GM18951 (cell line): Measurements from ENCODE around the gene PHACTR1.

Source experiments
- POLR2A ChIP-seq: IDR thresholded peaks from 4 replicates; pipeline ENCODE4 v1.6.1; 2011; ENCODE audit warnings: mild to moderate bottlenecking; ENCODE audit not compliant: insufficient read length, insufficient read depth; ENCODE audit errors: extremely low read depth
- in situ Hi-C: fragments of 300-500 bp; cut with MboI; formaldehyde crosslinking; loops from one replicate; pipeline ENCODE4 v1.12.0; 2022; ENCODE audit warnings: low sequenced_read_pairs, mixed read lengths, inconsistent platforms; ENCODE audit not compliant: unreplicated experiment

Gene PHACTR1

DNA sequence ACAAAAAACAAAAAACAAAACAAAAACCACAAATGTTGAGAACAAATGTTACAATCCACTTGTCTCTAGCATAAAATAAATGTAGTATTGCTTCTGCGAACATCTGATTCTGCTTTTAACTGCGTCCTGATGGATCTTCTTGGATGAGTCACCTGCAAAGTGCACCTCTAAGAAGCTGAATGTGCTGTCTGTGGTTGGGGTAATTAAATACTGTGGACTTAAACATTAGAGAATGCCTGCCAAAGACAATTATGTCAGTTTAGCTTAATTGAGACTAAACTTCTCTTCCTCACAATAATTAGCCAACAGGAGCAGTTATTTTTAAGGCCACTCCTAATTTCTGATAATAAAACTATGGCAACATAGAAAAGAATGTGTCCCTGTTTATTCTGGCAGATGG, 253.4 kb downstream of the PHACTR1 start:
- in situ Hi-C loops = no loop called here
- no peak for TF ChIP-seq POLR2A

DNA sequence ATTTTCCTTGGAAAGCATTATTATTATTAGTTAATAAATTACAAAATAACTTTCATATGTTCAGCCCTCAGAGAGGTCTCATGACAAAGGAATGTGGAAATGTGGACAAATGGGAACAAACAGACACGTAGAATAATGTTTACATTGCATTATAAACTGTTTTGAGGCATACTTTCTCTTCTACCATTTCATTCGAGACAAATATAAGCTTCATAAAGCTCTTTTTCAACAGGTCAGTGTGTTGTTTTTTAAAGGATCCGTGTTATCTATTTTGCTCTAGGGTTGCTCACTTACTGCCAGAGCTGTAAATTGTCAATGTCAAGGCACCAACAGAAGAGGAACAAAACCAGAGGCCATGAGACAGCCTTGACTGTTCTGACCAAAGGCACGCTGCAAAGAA, 256.8 kb downstream of the PHACTR1 start:
- in situ Hi-C loops = no loop called here
- TF ChIP-seq POLR2A = no peak

DNA sequence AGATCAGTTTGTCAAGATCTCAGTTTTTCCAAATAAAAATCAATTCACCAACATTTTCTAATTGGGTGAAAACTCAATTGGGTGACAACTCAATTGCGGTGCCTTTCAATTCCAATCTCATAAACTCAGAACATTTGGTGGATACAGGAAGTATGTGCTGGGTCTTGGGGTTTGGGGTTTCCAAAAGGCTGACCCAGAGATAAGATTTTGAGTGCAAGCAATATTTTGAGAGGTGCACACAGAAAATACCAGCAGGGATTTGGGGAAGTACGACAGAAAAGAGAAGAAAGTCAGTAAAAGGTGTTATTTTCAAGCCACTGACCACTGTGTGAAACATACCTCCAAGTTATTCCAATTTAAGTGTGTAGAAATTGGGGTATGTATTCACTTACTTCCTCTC, 258.0 kb downstream of the PHACTR1 start:
- in situ Hi-C loops = no loop called here
- TF ChIP-seq POLR2A = no peak

DNA sequence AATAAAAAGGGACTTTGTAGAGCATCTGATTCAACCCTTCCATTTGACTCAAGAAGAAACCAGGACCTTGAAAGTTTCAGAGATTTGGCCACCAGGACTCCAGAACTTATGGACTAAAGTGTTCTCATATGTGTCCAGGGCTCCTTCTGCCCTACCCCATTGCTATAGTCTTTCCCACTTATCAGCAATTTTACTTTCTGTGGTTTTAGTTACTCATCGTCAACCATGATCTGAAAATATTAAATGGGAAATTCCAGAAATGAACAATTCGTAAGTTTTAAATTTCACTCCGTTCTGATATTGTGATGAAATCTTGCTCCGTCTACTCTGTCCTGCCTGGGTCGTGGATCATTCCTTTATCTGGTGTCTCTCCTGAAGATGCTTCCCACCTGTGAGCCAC, 259.8 kb downstream of the PHACTR1 start:
- TF ChIP-seq POLR2A = no peak
- in situ Hi-C loops = no loop called here

DNA sequence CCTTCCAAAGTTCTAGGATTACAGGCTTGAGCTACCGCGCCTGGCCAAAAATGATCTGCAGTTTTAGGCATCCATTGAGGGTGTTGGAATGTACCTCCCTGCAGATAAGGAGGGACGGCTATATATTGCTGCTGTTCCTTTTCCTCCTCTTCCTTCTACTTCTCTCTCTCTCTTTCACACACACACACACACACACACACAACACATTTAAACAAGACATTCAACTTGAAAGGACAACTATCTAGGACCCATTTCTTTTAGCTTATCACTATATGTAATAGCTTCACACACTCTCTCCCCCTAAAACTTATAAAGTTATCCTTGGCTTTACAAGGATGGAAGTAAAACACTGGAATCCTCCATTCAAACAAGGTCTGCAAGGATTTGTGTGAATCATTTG, 260.6 kb downstream of the PHACTR1 start:
- in situ Hi-C loops = no loop called here
- no peak for TF ChIP-seq POLR2A

DNA sequence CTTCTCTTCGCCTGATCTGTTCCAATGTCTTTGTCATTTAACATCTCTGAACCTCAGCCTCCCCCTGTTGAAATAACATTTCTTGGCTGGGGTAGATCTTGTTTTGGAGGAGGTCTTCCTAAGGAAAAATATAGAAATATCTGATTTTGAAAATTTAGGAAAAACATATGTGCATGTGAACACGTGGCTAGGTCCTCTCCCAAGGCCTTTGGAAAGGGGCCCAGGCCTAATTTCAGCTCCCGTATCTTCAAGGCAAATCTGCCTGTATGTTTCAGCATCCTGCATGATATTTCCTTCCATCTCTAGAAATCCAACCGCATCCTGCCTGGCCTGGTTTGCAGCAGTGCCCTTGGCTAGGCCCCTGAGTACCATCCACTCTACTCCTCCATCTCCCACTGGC, 261.2 kb downstream of the PHACTR1 start:
- no peak for TF ChIP-seq POLR2A
- in situ Hi-C loops = no loop called here

DNA sequence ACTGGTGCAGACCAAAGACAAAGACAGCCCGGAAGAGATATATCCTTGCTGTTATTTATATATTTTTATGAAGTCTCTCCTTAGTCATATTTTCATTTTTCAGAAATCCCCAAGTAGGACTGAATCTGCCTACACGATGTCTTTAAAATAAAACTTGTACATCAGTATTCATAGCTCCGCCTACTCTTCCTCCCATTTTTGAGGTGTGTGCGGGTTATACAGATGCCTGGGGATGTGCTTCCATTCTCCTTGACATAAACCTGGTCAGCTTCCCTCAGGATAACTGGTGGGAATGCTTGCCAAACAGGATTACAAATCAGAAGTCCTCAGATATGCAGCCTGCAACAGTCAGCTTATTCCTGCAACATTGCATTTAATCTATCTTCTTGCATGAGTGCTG, 264.2 kb downstream of the PHACTR1 start:
- in situ Hi-C loops = no loop called here
- no peak for TF ChIP-seq POLR2A

DNA sequence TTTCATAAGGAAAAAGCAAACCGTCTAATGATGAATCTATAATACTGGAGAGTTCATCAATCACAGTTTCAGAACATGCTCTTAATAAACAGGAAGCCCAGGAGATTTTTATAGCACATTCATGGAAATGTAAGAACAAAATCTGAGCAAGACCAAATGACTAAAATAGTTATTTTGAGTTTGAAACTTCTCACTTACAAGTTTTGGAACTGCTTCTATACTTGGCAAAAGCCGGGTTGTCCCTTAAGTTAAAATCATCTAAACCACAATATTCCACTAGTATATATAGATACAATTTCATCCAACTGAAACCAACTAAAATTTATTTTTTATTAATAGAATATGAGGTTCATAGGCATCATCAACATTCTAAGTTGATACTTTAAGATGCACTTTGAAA, 268.2 kb downstream of the PHACTR1 start:
- in situ Hi-C loops = no loop called here
- no peak for TF ChIP-seq POLR2A

DNA sequence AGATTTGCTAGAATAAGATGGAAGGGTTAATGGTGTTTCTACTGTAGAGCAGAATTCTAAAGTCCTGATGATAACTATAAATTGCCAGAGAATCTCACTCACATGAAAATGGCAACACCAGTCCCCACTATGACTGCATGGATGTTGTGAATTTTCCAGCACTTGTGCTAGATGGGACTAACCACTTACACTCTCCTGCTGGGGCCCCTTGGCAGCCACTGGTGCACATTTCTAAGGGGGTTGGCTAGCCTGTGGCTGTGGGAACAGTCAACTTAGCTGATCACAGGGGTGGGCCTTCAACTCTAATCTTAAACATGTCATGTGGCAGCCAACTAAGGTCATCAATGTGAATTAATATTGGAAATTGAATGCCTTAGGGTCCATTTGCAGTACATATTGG, 271.2 kb downstream of the PHACTR1 start:
- no peak for TF ChIP-seq POLR2A
- in situ Hi-C loops = no loop called here

DNA sequence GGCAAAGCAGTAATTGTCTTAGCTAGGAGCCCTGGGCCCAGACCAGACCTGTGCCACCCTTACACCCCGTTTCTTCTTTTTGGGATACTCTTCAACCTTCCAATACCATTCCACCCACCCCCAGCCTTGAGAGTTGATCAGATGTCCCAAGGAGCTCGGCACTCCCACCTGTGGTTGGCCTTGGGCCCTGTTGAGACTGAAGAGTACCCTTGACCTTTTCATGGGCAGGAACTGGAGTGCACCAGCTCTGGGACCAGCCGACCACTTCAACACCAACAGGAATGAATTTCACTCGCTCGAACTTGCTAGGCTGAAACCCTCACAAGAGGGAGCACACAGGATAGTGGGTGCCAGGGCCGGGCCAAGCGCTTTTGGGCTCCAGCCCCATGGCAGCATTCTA, 273.6 kb downstream of the PHACTR1 start:
- no peak for TF ChIP-seq POLR2A
- in situ Hi-C loops = no loop called here

DNA sequence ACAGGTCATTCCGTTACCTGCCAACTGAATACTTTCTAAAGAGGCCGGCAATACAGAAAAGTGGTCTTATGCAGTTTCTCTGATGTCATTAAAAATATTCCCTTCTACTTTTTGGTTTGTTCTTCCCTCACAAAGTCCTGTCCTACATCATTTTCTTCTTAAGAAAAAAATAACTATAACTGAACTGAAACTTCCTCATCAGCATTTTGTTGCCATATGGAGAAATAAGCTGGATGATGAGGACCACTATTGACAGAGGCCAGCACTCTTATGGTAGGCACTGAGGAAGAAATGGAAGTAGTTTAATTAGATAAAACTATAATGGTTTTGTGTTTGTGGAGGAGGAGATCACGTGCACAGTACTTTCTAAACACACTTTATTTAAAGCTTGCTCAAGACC, 274.9 kb downstream of the PHACTR1 start:
- TF ChIP-seq POLR2A = no peak
- in situ Hi-C loops = no loop called here

DNA sequence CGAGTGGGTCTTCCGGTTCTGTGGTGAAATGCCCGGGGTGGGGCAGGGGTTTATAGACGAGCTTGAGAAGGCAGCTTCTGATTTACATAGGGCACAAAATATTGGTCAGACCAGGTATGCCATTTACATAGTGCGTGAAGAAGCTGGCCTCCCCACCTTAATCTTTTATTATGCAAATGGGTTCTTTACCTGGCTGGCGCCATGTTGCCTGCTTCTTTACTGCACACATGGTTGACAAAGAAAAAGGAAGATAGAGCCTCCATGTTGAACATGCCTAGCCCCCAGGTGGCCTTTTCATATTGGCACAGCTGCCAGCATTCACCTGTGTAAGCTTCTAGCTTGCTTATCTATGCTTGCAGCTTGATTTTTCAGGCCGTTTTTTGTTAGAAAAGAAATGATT, 276.2 kb downstream of the PHACTR1 start:
- no peak for TF ChIP-seq POLR2A
- in situ Hi-C loops = no loop called here

DNA sequence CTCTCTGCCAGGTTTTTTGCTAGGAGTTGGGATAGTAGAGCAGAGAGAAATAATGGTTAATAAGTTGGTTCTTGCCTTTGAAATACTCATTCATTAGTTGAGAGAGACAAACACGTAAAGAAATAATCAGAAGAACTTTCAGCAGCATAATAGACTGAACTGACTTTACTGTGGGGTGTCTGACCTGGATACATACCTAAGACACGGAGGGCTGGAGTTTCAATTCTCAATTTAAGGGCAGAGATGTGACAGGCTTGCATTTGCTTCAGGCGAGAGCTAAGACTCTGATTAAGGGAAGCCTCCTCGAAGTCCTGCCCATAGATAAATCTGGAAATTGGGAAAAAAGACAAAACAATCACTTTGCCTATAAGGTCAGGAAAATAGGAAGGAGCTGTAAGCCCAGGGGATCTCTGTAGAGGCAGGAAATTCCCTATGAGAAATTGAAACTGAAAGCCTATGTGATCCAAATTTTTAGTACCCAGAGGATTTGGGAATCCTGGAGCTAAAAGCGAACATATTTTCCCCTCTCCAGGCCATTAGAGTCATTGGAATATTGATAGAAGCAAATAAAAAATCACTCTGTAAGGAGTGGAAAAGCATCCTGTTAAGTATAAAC, 276.8 kb downstream of the PHACTR1 start:
- in situ Hi-C loops = no loop called here

DNA sequence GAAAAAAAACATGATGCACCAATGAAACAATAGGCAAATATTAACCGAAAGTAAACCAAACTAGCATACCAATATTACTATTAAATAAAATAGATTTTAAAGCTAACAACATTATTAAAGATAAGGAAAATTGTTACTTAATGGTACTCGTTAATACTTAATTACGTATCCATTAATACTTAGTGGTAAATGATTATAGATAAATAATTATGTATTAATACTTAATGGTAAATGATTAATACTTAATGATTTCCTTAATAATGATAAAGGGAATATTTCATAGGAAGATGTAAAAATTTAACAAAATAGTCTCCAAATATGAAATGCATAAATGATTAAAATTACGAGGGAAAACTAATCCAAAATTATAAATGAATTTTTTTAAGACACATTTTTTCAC, 278.9 kb downstream of the PHACTR1 start:
- in situ Hi-C loops = no loop called here
- TF ChIP-seq POLR2A = no peak

More for the DNA sequence above, 276.8 kb downstream of the PHACTR1 start:
- TF ChIP-seq POLR2A = no peak

DNA sequence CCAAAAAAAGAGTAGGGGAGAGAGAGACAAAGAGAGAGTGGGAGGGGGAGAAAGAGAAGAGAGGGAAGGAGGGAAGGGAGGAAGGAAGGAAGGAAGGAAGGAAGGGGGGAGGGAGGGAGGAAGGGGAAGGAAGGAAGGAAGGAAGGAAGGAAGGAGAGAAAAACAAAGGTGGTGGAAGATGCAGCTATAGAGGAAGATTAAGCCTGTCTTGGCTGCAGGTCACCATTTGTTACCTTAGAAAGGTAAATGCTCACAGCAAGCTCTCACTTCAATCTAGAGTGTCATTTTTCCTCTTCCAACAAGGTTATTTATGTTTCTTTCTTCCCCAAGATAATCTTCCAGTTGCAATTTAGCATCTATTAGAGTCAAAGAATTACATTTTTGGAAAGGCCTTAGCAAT, 284.0 kb downstream of the PHACTR1 start:
- in situ Hi-C loops = no loop called here
- no peak for TF ChIP-seq POLR2A
